GM23248 (cell line): ENCODE data around the gene DIPK1B.

Experiments used
- EZH2 ChIP-seq: fragments of 200-600 bp; sonication (generic); IDR thresholded peaks from 2 replicates; pipeline ENCODE4 v1.6.1; 2018; ENCODE audit warnings: antibody characterized with exemption, mild to moderate bottlenecking; ENCODE audit not compliant: insufficient read depth, poor library complexity, severe bottlenecking
- EZH2phosphoT487 ChIP-seq: fragments of 200-600 bp; sonication (generic); IDR thresholded peaks from 2 replicates; pipeline ENCODE4 v1.6.1; 2018; ENCODE audit warnings: antibody characterized with exemption, moderate library complexity, mild to moderate bottlenecking, low read depth; ENCODE audit not compliant: insufficient read depth

GRCh38 chr9:136664000-136664915 lies 48.1 kb upstream of the DIPK1B start:
- TF ChIP-seq EZH2 = no peak
- TF ChIP-seq EZH2phosphoT487 = no peak
